Neuronal stem cell (in vitro differentiated cells): ENCODE results near the gene RELN.

Source experiments
- DNase-seq: peaks from one replicate; pipeline ENCODE4 v3.0.0-alpha.2; 2013; ENCODE audit warnings: low spot score
- H2AFZ ChIP-seq: one replicate; pipeline ENCODE4 v1.6.1; 2013; ENCODE audit warnings: mild to moderate bottlenecking, low read length, inconsistent platforms
- H2AK5ac ChIP-seq: 2 replicates; pipeline ENCODE4 v1.6.1; 2013; ENCODE audit warnings: low read depth, mild to moderate bottlenecking, inconsistent platforms, low read length, moderate library complexity, mixed read lengths
- H2BK120ac ChIP-seq: 2 replicates; pipeline ENCODE4 v1.6.1; 2013; ENCODE audit warnings: low read depth, mild to moderate bottlenecking, inconsistent platforms, low read length, moderate library complexity, mixed read lengths
- H2BK12ac ChIP-seq: one replicate; pipeline ENCODE4 v1.6.1; 2013; ENCODE audit warnings: low read length, inconsistent platforms
- H2BK15ac ChIP-seq: 2 replicates; pipeline ENCODE4 v1.6.1; 2013; ENCODE audit warnings: mild to moderate bottlenecking, low read length, inconsistent platforms, mixed read lengths
- H2BK5ac ChIP-seq: one replicate; pipeline ENCODE4 v1.6.1; 2013; ENCODE audit warnings: inconsistent platforms, mild to moderate bottlenecking, low read length, moderate library complexity
- H3K14ac ChIP-seq: one replicate; pipeline ENCODE4 v1.6.1; 2013; ENCODE audit warnings: low read length, inconsistent platforms
- H3K18ac ChIP-seq: 2 replicates; pipeline ENCODE4 v1.6.1; 2013; ENCODE audit warnings: low read length, inconsistent platforms
- H3K23ac ChIP-seq: 2 replicates; pipeline ENCODE4 v1.6.1; 2013; ENCODE audit warnings: low read depth, mild to moderate bottlenecking, mixed read lengths, low read length, inconsistent platforms; ENCODE audit not compliant: poor library complexity
- H3K27ac ChIP-seq: replicated peaks from 3 replicates; pipeline ENCODE4 v1.5.1; 2013; ENCODE audit warnings: low read length, inconsistent platforms
- H3K27me3 ChIP-seq, 3 experiments: 2 replicates each; pipeline ENCODE4 v1.6.1; 2013; ENCODE audit warnings: low read length in 3 of 3, mild to moderate bottlenecking in 2 of 3, inconsistent platforms in 1 of 3, low read depth in 1 of 3, mixed read lengths in 1 of 3, moderate library complexity in 1 of 3; ENCODE audit not compliant: control insufficient read depth in 3 of 3, insufficient read depth in 3 of 3
- H3K36me3 ChIP-seq, 2 donors: replicated peaks in 1 of 2; 2 replicates each; pipeline ENCODE4 v1.6.1; 2013; ENCODE audit warnings: low read length in 2 of 2; ENCODE audit not compliant: control insufficient read depth in 2 of 2, insufficient read depth in 2 of 2
- H3K4ac ChIP-seq: 2 replicates; pipeline ENCODE4 v1.6.1; 2013; ENCODE audit warnings: inconsistent platforms, mild to moderate bottlenecking, low read length, moderate library complexity
- H3K4me1 ChIP-seq, 2 donors: 1 replicate in 1 of 2; 2 replicates in 1 of 2; pipeline ENCODE4 v1.6.1; 2013; ENCODE audit warnings: low read length in 2 of 2, low read depth in 1 of 2; ENCODE audit not compliant: control insufficient read depth in 2 of 2, insufficient read depth in 1 of 2
- H3K4me2 ChIP-seq: one replicate; pipeline ENCODE4 v1.6.1; 2013; ENCODE audit warnings: mild to moderate bottlenecking, low read length, inconsistent platforms; ENCODE audit not compliant: insufficient read depth, poor library complexity, severe bottlenecking
- H3K4me3 ChIP-seq, 2 donors: 2 replicates each; pipeline ENCODE4 v1.5.1; 2013; ENCODE audit warnings: low read length in 2 of 2, mild to moderate bottlenecking in 2 of 2, inconsistent platforms in 1 of 2, moderate library complexity in 1 of 2
- H3K79me1 ChIP-seq: one replicate; pipeline ENCODE4 v1.6.1; 2013; ENCODE audit warnings: low read depth, mild to moderate bottlenecking, inconsistent platforms, low read length, moderate library complexity
- H3K9ac ChIP-seq: one replicate; pipeline ENCODE4 v1.6.1; 2013; ENCODE audit warnings: mild to moderate bottlenecking, low read depth, low read length, inconsistent platforms; ENCODE audit not compliant: poor library complexity
- H3K9me3 ChIP-seq, 2 donors: replicated peaks in 1 of 2; 2 replicates each; pipeline versions ENCODE3 to v1.6.1; 2013; ENCODE audit warnings: low read length in 2 of 2, mild to moderate bottlenecking in 2 of 2, inconsistent platforms in 1 of 2, low read depth in 1 of 2, mixed read lengths in 1 of 2, moderate library complexity in 1 of 2; ENCODE audit not compliant: control insufficient read depth in 2 of 2, insufficient read depth in 1 of 2
- H4K8ac ChIP-seq: one replicate; pipeline ENCODE4 v1.6.1; 2013; ENCODE audit warnings: low read depth, mild to moderate bottlenecking, inconsistent platforms, low read length, moderate library complexity
- H4K91ac ChIP-seq: one replicate; pipeline ENCODE4 v1.6.1; 2013; ENCODE audit warnings: low read length, low read depth, mild to moderate bottlenecking, inconsistent platforms; ENCODE audit not compliant: poor library complexity
- WGBS, 2 donors: extraction: QIAGEN DNeasy Blood & Tissue Kit; methylation state at CpG; one replicate each; pipeline ENCODE4 v1.1.7; 2013; ENCODE audit warnings: missing lambda C conversion rate in 2 of 2, mixed read lengths in 1 of 2; ENCODE audit not compliant: insufficient read length in 2 of 2, insufficient replicate concordance in 1 of 2; ENCODE audit errors: extremely low coverage in 2 of 2; 5-methylcytosine and 5-hydroxymethylcytosine counted together

The RELN gene

DNA sequence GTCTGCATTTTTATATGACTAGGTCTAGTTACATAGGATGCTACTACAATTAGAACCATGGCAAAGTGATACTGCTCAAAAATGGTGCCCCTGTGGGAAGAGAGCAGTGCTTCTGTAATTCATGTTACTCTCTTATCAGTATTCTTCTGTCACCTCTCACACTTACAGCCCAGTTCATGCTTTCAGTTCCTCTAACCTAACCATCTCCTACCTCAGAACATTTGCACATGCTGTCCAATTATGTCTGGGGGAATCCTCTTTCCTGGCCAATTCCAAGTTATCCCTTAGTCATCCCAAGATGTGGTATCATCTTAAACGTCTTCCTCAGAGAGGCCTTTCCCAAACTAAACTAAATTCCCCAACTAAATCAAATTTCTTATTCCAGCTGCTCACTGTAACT is 190.2 kb downstream of the RELN start:
- Histone ChIP-seq H2AK5ac (no peak overlapping the region), H4K91ac (no peak overlapping the region), H2BK15ac (no peak overlapping the region), H3K14ac (no peak overlapping the region), H3K4ac (no peak overlapping the region), H3K18ac (no peak overlapping the region), H3K9ac (no peak overlapping the region), H2BK5ac (no peak overlapping the region), H3K79me1 (no peaks in the 10 kb centered on the region), H3K36me3 (no peaks in the 10 kb centered on the region), H3K23ac (no peak overlapping the region), H3K27me3 (no peaks in the 10 kb centered on the region), H2AFZ (no peak overlapping the region), H2BK120ac (no peak overlapping the region), H3K9me3 (no peaks in the 10 kb centered on the region), H3K27ac (no peak overlapping the region), H3K4me1 (no peaks in the 10 kb centered on the region), H2BK12ac (no peak overlapping the region), H4K8ac (no peak overlapping the region), H3K4me2 (no peak overlapping the region), H3K4me3 (no peak overlapping the region)
- no peak for DNase-seq
- no CpG with 5 or more reads among the region's 1 CpG for WGBS, 2 donors

- Histone ChIP-seq H3K4me1 (no peaks in the 10 kb centered on the region), H2AK5ac (no peak overlapping the region), H3K36me3 (no peaks in the 10 kb centered on the region), H2BK120ac (no peak overlapping the region), H3K18ac (no peak overlapping the region), H3K14ac (no peak overlapping the region), H2BK5ac (no peak overlapping the region), H3K9ac (no peak overlapping the region), H3K4me2 (no peak overlapping the region), H2BK15ac (no peak overlapping the region), H3K9me3 (no peaks in the 10 kb centered on the region), H3K4me3 (no peak overlapping the region), H4K91ac (no peak overlapping the region), H2BK12ac (no peak overlapping the region), H2AFZ (no peak overlapping the region), H3K27ac (no peak overlapping the region), H3K27me3 (no peaks in the 10 kb centered on the region), H4K8ac (no peak overlapping the region), H3K4ac (no peak overlapping the region), H3K79me1 (no peaks in the 10 kb centered on the region), H3K23ac (no peak overlapping the region)
- DNase-seq, result no peak
- no CpG with 5 or more reads among the region's 3 CpGs for WGBS, 2 donors
Observed at GRCh38 chr7:103797647-103798307, 191.7 kb downstream of the RELN start.

- H2AFZ ChIP-seq, result no peak overlapping the region
- no CpG with 5 or more reads among the region's 7 CpGs for WGBS, 2 donors
- DNase-seq, result no peak
Observed at GRCh38 chr7:103796327-103796962, 193.0 kb downstream of the RELN start.

GRCh38 chr7:103795787-103796186 is 193.7 kb downstream of the RELN start:
- no peak overlapping the region for H2AFZ ChIP-seq
- no peak overlapping the region for H2AK5ac ChIP-seq
- no peaks in the 10 kb centered on the region for H3K79me1 ChIP-seq
- H2BK15ac ChIP-seq, result no peak overlapping the region
- H3K27me3 ChIP-seq, result no peaks in the 10 kb centered on the region
- H3K4me2 ChIP-seq, result no peak overlapping the region
- H3K23ac ChIP-seq, result no peak overlapping the region
- no peak overlapping the region for H2BK120ac ChIP-seq
- H3K9me3 ChIP-seq, result no peaks in the 10 kb centered on the region
- no peak overlapping the region for H3K14ac ChIP-seq
- no peak overlapping the region for H2BK12ac ChIP-seq
- no peak overlapping the region for H3K18ac ChIP-seq
- H3K9ac ChIP-seq, result no peak overlapping the region
- no peak overlapping the region for H3K27ac ChIP-seq
- DNase-seq, result no peak
- H3K4me1 ChIP-seq, result no peaks in the 10 kb centered on the region
- H4K8ac ChIP-seq, result no peak overlapping the region
- H3K4ac ChIP-seq, result no peak overlapping the region
- no peaks in the 10 kb centered on the region for H3K36me3 ChIP-seq
- no peak overlapping the region for H4K91ac ChIP-seq
- H3K4me3 ChIP-seq, result no peak overlapping the region
- no peak overlapping the region for H2BK5ac ChIP-seq

More at GRCh38 chr7:103796327-103796962, 193.0 kb downstream of the RELN start:
- H3K23ac ChIP-seq, result no peak overlapping the region
- H3K4me1 ChIP-seq, result no peaks in the 10 kb centered on the region
- no peak overlapping the region for H3K18ac ChIP-seq
- H3K4ac ChIP-seq, result no peak overlapping the region
- H3K27me3 ChIP-seq, result no peaks in the 10 kb centered on the region
- no peak overlapping the region for H3K9ac ChIP-seq
- no peak overlapping the region for H2BK12ac ChIP-seq
- no peak overlapping the region for H3K4me2 ChIP-seq
- H3K36me3 ChIP-seq, result no peaks in the 10 kb centered on the region
- H3K4me3 ChIP-seq, result no peak overlapping the region
- H2BK15ac ChIP-seq, result no peak overlapping the region
- H2BK120ac ChIP-seq, result no peak overlapping the region
- no peak overlapping the region for H2AK5ac ChIP-seq
- no peak overlapping the region for H2BK5ac ChIP-seq
- no peaks in the 10 kb centered on the region for H3K9me3 ChIP-seq
- H3K27ac ChIP-seq, result no peak overlapping the region
- H4K8ac ChIP-seq, result no peak overlapping the region
- H3K79me1 ChIP-seq, result no peaks in the 10 kb centered on the region
- no peak overlapping the region for H3K14ac ChIP-seq
- no peak overlapping the region for H4K91ac ChIP-seq
